ENCODE data around the gene SLC6A7.

DNA sequence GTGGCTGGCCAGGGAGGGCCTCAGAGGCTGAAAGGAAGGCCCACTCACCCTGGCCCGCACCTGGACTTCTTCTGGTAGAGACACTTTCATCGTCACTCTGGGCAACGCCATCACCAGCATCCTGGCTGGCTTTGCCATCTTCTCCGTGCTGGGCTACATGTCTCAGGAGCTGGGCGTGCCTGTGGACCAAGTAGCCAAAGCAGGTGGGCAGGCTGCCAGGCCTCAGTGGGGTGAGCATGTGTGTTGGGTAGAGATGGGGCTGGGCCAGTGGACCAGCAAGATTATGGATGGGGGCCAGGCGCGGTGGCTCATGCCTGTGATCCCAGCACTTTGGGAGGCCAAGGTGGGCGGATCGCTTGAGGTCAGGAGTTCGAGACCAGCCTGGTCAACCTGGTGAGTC is 12.6 kb downstream of the SLC6A7 start:
- TF ChIP-seq, protein P1, sequence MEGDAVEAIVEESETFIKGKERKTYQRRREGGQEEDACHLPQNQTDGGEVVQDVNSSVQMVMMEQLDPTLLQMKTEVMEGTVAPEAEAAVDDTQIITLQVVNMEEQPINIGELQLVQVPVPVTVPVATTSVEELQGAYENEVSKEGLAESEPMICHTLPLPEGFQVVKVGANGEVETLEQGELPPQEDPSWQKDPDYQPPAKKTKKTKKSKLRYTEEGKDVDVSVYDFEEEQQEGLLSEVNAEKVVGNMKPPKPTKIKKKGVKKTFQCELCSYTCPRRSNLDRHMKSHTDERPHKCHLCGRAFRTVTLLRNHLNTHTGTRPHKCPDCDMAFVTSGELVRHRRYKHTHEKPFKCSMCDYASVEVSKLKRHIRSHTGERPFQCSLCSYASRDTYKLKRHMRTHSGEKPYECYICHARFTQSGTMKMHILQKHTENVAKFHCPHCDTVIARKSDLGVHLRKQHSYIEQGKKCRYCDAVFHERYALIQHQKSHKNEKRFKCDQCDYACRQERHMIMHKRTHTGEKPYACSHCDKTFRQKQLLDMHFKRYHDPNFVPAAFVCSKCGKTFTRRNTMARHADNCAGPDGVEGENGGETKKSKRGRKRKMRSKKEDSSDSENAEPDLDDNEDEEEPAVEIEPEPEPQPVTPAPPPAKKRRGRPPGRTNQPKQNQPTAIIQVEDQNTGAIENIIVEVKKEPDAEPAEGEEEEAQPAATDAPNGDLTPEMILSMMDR (IDR thresholded peaks at IDR 0.05) = no peak
- TF ChIP-seq POLR2A (IDR thresholded peaks at IDR 0.05) = no peak
- TF ChIP-seq EP300 (IDR thresholded peaks at IDR 0.05) = no peak
